Measurements from ENCODE around the gene GDPGP1.

The GDPGP1 gene

DNA sequence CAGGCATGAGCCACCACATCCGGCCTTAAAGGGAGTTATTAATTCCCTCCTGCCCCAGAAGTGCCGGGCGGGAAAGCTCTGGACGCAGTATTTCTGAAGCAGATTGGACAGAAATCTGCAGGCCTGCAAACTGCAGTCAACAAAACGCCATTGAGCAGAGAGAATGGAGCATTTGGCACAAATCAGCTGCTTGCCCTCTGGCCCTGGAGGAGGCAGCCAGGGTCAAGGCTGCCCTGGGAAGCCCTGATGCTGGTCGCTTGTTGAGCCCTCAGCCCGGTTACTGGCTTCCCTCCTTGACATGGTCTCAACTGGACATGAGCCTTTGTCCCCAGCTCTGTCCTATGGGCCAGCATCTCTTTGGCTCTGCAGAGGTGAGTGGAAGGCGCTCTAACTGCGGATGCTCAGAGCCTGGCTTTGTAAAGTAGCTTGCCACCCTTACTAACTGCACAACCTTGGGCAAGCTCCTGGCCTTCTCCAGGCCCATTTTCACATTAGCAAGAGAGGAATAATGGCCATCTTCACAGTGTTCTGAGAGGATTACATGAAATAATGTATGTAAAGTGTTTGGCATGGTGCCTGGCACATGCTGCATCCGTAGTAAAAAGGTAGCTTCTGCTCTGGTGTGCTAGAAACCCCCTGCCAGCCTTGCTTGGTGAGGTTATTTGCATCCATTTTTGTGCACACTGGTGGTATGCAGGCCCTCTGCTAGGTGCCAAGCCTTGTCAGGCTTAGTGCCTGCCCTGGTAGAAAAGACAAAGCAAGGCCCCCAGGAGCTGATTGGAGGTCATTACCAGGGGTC is 28.8 kb upstream of the GDPGP1 start:
- DNase-seq (ENCODE audit: low spot score), result no peak

DNA sequence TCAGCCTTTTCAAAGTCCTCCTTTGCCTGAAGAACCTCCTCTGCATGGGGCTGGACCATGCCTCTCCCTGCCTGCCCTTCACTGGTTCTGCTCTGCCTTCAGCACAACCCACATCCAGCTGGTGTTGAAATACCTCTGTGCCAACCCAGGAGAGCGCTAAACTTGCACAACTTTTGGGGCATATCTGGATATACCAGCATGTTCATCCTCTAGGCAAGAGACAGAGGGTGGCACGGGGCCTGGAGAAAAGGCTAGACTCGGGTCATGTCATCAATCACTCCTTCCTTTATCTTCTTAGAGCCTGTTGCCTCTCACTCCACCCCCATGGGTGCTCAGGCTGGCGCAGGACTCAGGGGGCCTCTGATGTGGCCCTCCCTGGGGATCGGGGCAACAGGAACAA is 28.1 kb upstream of the GDPGP1 start:
- peak; percentile 21 for DNase-seq (ENCODE audit: low spot score)

DNA sequence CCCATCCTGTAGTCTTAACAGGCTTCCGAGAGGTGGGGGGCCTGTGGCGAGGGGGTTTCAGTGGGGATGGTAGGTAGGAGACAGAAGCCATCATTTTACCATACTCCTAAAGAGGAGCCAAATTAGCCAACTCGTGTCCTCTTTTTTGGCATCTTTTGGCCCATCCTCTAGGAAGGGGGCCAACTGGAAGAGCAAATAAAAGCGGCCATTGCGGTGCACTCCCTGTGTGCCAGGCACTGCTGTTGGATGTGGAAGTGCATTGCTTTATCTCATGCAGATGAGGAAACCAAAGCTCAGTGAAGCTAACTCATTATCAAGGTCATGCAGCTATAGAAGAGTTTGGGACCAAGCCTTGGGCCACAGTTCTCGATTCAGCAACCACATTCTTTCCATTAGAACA is 26.8 kb upstream of the GDPGP1 start:
- DNase-seq (ENCODE audit: low spot score), result no peak

DNA sequence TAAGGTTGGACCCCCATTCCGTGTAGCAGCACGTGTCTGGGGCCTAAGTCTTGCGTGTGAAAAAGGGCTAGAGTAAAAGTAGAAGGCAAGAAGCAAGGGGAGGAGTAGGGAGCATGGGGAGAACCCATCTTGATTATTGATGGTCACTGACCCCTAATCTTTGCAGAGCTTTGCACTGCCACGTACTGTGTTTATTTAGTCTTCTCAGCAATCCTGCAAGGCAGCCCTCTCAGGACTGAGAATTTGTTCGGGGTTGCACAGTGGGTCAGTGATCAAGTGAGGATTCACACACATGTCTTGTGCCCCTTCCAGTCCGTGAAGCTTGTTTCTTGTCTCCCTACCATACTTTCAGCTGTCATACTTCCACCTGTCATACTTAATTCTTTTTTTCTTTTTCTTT is 25.7 kb upstream of the GDPGP1 start:
- DNase-seq (ENCODE audit: low spot score), result no peak

DNA sequence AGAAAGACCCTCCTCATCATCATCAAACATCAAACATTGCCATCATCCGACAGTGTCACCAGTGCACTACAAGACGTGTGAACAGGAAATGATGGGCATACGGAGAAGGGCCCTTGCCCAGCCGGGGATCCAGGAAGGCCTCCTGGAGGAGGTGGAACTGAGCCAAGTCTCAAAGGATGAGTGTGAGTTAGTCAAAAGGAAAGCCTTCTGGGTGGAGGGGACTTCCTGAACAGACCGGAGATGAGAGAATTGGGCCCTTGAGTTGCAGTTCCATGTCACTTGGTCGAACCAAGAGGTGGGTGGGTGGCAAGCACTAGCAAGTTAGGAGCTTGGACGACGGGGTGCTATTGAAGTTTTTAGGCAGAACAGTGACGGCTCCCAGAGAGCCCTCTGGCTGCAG is 24.4 kb upstream of the GDPGP1 start:
- no peak for DNase-seq (ENCODE audit: low spot score)

DNA sequence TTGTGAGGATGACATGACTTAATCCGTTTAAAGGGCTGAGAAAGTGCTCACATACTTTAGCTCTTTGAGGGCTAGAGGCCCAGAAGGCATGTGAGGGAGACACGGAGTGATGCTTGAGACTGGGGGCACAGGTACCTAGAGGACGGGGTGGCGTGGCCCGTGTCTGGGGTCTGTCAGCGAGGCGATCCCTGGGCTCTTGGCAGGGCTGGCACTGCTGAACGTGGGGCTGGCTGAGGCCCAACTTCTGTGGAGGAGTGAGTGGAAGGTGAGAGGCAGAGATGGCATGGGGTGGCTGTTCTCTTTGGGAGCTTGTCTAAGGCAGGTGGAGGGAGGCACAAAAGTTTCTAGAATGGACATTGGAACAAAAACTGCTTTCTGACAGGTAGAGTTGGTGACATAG is 23.4 kb upstream of the GDPGP1 start:
- no peak for DNase-seq (ENCODE audit: low spot score)

DNA sequence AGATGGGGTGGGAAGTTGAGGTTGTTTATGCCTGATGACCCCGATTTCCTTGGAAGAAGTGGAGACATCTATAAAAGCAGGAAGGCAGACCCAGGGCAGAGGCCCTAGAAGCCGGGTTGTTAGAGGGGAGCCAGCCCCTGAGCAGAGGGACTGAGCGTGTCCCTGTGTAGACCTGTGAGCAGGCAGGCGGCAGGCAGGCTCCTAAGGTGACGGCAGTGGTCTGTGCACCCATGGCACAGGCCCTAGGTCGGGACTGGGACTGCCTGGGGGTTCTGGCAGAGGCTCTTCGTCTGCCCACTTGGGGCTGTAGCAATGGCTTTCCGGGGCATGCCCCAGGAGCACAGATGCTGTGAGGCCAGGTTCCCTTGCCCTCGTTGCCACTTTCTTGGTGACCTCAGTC is 23.0 kb upstream of the GDPGP1 start:
- DNase-seq (ENCODE audit: low spot score), result no peak

DNA sequence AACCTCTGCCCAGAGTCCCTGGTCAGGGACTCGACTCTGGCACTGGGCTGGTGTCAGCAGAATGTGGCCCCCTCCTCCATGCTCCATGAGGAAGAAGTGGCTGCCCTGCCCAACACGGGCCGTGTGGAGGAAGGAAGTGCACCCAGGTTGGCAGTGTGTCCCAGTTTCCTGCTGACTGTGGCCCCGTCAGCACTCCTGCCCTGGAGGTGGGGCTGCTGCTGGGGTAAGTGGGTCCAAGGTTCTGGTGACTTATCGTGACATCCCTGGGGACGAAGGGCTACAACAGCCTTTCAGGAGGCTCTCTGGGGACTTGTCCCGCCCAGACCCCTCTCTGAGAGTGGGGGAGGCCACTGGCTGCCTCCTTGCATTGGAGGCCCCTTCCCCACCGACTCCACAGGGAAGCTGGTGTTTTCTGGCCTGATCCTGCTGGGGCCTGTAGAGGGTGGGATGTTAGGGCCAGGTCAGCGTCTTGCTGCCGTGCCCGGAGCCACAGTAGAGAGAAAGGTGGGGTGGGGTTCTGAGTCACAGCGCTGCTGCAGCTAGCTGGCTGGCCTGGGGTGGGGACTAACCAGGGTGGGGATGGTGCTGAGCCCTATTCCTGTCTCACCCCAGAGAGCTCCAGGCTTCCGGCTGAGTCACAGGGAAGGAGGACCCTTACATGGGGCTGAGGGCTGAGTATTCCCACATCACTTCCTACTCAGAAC is 22.4 kb upstream of the GDPGP1 start:
- DNase-seq (ENCODE audit: low spot score), result peak; percentile 25

DNA sequence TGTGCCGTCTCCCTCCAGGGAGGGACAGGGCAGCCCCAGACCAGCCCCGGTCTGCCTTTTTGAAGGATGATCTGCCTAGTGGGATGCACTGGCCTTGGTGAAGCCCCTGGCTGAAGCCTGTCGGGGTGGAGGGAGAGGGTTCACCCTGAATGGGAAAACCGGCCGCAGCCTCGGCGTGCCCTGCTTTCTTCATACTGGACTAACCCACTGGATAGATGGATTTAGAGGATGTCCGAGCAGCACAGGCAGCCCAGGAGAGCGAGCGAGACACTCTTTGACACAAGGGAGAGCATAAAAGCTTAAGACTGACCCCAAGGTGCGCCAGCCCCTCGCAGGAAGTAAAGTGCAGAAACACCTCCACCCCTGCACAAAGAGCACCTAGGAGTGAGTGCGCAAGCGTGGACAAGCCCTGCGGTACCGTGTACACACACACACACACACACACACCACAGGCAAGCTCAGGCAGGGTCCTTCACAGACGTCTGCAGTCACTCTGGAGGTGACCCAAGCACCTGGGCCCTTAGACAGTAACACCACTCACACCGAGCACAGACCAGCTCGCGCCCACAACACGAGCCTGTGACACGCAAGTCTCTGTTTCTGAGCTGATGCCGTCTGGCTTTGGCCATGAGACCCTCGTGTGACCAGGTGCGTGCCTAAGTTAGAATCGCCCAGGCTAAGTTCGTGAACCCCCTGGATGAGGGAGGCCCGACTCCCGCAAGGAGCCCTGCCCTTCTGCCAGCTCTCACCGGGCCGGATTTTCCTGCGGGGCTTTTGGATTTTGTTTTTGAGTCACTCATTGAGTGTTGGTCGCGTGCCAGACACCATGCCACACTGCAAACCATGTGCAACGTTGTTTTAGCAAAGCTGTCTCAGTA is 21.5 kb upstream of the GDPGP1 start:
- no peak for DNase-seq (ENCODE audit: low spot score)

DNA sequence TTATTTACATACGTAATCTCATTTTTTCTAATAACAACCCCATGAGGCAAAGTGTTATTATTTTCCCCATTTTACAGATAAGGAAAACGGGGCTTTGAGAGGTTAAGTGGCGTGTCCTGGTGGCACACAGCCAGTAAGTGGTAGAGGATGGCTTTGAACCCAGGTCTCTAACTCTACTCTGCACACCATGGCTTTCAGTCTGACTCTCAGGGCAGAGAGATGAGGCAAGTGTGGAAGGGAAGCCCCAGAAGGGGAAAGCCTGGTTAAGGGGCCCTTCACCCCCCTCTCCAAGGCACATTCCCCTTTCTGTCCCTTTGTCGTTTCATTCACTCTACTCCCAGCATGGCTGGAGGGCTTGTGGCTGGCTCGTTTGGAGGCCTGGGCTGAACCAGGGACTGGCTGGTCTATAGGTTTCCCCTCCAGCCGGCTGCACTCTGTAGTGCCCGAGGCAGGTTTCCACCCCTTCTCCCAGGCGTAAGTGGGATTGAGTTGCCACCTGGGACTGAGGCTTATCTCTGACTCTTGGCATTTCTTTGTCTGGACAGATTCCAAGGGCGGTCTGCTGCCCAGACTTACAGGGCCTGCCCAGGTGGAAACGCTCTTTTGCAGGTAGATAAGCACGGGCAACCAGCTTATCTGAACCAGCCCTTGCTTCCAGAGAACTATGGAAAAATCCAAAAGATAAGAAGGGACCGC is 20.7 kb upstream of the GDPGP1 start:
- DNase-seq (ENCODE audit: low spot score), result peak; percentile 19

DNA sequence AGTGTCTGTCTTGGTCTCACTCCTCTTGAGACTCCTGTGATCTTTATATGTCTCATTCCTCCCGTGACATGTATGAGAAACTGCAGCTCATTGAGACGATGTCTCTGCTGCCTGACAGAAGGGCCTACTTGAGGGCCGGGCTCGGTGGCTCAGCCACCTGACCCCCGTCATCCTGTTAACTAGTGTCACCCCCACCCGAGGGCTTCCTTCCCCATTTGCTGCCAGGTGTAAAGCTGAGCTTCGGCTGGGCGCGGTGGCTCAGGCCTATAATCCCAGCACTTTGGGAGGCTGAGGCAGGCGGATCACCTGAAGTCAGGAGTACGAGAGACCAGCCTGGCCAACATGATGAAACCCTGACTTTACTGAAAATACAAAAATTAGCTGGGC is 20.2 kb upstream of the GDPGP1 start:
- no peak for DNase-seq (ENCODE audit: low spot score)

DNA sequence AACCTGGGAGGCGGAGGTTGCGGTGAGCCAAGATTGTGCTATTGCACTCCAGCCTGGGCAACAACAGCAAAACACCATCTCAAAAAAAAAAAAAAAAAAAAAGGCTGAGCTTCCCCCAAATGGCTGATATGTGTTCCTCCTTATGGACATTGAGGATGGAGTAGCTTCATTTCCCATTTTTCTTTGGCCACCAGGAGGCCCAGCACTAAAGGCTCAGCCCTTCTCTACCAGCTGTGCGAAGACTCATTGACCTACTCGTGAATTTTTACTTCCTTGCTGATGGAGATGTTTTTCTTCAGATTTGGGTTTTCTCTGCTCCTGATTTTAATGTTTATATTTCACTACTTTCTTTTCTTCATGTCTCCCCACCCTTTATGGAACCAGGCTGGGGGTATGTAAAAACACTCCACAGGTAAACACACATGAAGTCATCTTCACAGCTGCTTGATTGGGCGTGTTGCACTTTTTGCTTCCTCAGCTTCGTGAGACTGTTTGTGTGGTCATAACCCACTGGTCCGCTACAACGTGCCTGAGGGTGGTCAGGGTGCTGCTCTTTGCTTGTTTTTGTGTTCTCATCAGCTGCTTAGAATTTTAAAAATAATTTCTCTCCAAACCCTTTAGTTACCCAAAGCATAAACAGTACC is 19.3 kb upstream of the GDPGP1 start:
- no peak for DNase-seq (ENCODE audit: low spot score)

DNA sequence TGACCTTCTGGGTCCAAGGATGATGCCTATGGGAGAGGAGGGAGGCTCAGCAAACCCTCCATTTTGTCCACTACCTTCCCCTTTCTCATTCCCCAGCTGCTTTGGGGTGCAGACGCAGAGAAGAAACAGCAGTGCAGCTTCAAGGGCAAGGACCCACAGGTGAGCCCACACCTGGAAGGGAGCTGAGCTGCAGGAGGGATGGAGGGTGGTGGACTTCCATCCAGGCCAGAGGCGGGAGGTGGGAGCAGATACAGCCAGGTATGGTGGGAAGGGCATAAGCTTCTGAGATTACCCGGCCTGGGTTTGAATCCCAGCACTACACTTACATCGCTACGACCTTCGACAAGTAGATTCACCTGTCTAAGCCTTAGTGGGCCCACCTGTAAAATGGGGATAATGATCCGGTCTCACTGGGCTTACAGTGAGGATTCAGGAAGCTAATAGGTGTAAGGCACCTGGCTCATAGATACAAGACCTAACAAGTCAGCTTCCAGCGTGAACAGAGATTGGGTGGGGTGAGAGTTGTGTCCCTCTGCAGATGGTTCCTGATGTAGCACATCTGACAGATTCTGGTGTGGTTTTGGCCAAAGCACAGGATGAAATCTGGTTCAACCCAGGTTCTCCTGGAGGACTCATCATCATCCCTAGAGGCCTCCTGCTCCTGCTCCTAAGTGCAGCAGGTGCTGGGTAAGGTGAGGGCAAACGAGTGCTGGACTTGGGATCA is 16.2 kb upstream of the GDPGP1 start:
- no peak for DNase-seq (ENCODE audit: low spot score)

DNA sequence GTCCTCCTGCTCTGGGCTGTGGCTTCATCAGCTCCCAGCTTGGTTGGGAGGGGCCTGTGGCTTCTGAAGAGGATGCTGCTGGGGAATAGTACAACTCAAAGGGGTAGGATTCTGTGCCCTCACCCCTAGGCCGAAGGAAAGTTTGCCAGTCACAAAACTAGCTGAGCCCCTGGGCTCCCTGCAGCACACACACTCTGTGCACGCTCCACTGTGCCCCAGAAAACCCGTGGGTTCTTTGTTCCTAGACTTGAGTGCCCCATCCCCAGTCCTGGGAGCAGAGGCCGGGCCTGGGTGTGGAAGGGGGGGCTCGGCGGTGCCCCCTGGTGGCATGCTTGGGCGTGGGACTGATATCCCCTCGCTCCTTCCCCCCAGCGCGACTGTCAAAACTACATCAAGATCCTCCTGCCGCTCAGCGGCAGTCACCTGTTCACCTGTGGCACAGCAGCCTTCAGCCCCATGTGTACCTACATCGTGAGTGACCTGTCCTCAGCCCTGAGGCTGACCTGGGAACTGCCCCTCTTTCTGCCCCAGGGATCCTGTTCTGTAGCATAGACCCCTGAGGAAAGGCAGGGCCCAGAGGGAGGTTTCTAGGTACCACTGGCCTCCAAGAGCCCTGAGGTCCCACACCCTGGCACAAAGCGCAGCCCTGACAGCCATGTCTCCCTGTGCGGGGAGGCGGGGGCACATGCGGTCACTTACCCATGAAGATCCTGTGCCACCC is 14.4 kb upstream of the GDPGP1 start:
- peak; percentile 67 for DNase-seq (ENCODE audit: low spot score)

DNA sequence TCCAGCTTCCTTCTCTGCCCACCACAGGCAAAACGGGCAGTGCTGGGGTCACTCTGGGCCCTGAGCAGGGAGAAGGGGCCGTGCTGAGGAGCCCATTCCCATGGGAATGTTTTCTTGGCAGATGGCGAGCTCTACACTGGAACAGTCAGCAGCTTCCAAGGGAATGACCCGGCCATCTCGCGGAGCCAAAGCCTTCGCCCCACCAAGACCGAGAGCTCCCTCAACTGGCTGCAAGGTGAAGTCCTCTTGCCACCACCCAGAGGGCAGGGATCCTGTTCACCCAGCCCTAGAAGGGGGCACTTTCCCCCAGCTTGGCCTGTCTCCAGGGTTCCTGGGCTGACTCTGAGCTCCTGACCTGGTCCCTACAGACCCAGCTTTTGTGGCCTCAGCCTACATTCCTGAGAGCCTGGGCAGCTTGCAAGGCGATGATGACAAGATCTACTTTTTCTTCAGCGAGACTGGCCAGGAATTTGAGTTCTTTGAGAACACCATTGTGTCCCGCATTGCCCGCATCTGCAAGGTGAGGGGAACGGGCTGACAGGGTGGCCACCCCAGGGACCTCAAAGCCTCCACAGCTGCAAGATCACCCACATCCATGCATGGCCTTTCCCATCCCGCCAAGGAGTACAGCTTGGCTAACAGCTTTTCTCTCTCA is 12.6 kb upstream of the GDPGP1 start:
- peak; percentile 78 for DNase-seq (ENCODE audit: low spot score)

DNA sequence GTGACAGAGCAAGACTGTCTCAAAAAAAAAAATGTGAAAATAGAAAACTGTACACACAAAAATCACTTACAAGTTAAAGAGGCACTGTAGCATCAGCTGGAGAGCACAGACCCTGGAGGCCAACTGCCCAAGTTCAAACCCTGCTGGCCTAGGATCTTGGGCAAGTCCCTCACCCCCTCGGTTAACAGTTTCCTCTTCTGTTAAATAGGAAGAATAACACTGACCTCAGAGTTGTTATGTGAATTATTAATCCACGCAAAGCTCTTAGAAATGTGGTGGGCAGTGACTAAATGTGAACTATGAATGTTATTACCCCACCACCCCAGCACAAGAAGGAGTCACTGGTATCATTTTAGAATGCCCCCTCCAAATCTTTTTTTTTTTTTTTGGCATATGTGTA is 11.5 kb upstream of the GDPGP1 start:
- no peak for DNase-seq (ENCODE audit: low spot score)

DNA sequence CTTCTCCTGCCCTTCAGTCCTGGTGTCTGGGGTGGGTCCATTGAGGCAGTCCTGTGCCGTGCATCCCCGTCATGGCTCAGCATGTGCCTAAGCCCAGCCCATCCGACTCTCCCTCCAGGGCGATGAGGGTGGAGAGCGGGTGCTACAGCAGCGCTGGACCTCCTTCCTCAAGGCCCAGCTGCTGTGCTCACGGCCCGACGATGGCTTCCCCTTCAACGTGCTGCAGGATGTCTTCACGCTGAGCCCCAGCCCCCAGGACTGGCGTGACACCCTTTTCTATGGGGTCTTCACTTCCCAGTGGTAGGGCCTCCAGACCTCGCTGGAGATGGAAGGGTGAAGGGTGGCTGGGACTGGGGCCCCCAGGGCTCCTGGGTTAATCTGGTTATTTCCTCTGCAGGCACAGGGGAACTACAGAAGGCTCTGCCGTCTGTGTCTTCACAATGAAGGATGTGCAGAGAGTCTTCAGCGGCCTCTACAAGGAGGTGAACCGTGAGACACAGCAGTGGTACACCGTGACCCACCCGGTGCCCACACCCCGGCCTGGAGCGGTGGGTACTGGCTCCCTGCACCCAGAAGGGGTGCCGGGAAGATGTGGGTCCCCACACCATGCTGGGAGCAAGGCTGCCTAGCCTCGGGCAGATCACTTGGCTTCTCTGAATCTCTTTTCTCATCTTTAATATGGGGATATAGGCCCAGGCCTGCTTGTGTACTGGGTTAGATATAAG is 10.4 kb upstream of the GDPGP1 start:
- no peak for DNase-seq (ENCODE audit: low spot score)

DNA sequence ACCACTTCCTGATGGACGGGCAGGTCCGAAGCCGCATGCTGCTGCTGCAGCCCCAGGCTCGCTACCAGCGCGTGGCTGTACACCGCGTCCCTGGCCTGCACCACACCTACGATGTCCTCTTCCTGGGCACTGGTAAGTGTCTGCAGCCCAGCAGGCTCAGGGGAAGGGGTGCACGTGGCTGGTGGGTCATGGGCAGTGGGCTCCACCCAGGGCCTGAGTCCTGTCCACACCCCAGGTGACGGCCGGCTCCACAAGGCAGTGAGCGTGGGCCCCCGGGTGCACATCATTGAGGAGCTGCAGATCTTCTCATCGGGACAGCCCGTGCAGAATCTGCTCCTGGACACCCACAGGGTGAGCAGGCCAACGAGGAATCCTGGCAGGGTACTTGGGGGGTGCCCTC is 9.0 kb upstream of the GDPGP1 start:
- DNase-seq (ENCODE audit: low spot score), result no peak
